GM12874 (cell line): ENCODE data around the gene SOX18.

Experiments
- TF ChIP-seq, protein P1 (sequence below): IDR thresholded peaks from 2 replicates; pipeline ENCODE4 v1.5.1; 2011; ENCODE audit warnings: low read depth, mild to moderate bottlenecking, control low read depth, low read length, moderate library complexity; ENCODE audit not compliant: insufficient read depth

Gene SOX18

DNA sequence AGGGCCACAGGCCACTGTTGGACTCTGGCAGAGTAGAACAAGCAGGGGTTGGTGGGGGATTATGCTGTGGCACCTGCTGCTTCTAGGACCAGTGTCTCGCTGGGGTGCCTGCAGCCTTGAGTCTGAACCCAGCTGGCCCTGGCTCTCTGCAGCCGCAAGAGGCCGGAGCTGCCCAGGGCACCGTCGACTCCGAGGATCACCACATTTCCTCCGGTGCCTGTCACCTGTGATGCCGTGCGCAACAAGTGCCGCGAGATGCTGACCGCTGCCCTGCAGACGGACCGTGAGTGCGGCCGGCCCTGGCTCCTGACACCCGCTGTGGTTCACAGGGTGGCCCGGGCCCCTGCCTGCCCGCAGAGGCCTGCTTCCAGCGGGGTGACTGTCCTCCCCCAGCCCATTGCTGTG lies 19.8 kb upstream of the SOX18 start:
- TF ChIP-seq, protein P1, sequence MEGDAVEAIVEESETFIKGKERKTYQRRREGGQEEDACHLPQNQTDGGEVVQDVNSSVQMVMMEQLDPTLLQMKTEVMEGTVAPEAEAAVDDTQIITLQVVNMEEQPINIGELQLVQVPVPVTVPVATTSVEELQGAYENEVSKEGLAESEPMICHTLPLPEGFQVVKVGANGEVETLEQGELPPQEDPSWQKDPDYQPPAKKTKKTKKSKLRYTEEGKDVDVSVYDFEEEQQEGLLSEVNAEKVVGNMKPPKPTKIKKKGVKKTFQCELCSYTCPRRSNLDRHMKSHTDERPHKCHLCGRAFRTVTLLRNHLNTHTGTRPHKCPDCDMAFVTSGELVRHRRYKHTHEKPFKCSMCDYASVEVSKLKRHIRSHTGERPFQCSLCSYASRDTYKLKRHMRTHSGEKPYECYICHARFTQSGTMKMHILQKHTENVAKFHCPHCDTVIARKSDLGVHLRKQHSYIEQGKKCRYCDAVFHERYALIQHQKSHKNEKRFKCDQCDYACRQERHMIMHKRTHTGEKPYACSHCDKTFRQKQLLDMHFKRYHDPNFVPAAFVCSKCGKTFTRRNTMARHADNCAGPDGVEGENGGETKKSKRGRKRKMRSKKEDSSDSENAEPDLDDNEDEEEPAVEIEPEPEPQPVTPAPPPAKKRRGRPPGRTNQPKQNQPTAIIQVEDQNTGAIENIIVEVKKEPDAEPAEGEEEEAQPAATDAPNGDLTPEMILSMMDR: no peak

DNA sequence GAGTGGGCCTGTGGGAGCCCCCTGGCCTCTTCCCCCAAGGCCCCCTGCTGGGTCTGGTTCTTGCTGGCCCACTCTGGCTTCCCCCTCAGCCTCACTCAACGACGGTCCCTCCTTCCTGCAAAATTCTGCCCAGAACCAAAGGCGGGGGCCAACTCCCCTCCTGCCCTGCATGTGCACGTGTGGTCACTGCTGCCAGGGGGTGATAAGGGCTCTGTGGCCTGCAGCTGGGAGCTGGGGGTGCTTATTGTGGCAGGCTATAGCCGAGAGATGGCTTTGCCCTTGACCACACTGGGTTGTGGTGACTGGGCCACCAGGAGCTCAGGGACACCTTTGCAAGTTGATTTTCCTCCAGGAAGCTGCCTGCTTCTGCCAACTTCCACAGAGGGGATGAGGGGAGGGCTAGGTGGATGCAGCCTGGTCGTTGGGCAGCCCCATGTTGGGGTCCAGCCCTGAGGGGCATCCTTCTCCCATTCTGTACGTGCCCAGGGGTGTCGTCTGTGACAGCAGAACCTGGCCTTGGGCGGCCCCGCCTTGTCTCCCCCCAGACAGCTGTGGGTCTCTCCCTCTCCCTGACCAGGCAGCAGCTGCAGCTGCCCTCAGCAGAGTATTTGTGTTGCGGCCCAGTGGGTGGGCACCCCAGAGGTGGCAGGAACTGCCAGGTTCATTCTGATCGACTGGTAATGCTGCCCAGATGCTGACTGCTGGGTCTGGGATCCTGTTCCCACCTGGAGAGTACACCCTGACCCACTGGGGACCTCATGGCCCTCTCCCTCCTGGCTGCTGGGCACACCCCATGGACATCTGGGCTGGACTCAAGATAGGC lies 19.2 kb upstream of the SOX18 start:
- TF ChIP-seq, protein P1: no peak

DNA sequence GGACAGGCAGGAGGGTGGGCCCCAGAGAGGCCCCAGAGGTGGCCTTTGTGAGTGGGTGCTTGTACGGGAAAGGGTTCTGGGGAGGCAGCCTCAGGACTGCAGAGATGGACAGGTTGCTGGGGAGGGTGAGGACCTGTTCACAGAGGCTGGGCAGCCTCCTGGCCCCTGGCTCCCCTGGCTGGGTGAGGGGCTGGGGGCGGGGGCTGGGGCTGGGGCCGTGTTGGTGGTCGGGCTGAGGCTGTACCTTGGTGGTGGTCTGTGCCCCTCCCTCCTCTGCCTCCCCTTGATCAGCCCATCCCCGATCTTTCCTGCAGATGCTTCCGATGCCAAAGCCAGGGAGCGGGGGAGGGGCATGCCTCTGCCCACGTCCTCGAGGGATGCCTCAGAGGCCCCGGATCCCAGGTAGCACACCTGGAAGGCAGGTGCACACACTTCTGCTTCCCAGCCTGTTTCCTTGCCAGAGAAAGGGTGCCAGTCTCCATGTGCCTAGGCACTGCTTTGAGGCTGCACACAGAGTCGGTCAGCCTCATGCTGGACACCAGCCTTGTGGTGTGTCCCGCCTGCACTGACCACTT lies 18.4 kb upstream of the SOX18 start:
- TF ChIP-seq, protein P1: no peak

DNA sequence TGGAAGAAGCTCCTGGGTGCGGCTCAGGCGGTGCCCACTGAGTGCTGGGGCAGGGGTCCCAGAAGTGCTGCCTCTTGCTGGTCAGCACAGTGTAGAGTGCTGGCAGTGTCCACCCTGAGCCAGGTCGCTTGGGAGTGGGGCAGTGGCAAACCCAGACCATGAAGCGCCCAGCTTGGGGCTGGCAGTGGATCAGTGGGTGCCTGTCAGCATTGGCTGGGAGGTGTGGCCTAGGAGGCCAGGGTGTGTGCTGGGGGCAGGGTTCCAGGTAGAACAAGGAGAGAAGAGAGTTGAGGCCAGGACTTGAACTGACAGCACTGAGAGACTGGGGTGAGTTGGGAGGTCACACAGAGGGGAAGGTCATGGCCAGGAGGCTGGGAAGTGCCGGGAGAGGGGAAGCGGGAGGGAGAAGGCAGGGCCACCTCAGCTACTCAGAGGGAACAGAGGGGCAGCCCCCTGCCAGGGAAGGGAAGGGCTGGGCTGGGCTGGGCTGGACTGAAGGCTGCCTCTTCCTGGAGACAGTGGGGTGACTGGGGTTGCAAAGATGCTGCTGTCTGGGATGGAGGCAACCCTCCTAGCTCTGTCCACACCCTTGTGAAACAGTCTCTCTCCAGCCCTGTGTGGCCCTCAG lies 17.7 kb upstream of the SOX18 start:
- TF ChIP-seq, protein P1: no peak

DNA sequence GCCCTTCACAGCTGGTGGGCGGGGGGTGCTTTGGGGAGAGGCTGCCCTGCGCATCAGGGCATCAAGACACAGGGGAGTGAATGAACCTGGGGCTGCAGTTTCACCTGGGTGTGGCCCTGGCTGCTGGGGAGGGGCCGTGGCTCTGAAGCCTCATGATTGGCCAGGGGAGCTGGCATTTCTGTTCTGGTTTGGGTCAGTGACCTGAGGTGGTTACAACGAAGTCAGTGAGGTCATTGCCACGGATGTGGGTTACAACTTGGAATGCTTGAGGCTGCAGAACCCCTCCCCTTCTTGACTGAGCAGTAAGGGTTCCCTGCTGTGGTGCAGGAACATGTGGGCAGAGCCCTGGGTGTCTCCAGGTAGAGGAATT lies 16.5 kb upstream of the SOX18 start:
- TF ChIP-seq, protein P1: no peak

DNA sequence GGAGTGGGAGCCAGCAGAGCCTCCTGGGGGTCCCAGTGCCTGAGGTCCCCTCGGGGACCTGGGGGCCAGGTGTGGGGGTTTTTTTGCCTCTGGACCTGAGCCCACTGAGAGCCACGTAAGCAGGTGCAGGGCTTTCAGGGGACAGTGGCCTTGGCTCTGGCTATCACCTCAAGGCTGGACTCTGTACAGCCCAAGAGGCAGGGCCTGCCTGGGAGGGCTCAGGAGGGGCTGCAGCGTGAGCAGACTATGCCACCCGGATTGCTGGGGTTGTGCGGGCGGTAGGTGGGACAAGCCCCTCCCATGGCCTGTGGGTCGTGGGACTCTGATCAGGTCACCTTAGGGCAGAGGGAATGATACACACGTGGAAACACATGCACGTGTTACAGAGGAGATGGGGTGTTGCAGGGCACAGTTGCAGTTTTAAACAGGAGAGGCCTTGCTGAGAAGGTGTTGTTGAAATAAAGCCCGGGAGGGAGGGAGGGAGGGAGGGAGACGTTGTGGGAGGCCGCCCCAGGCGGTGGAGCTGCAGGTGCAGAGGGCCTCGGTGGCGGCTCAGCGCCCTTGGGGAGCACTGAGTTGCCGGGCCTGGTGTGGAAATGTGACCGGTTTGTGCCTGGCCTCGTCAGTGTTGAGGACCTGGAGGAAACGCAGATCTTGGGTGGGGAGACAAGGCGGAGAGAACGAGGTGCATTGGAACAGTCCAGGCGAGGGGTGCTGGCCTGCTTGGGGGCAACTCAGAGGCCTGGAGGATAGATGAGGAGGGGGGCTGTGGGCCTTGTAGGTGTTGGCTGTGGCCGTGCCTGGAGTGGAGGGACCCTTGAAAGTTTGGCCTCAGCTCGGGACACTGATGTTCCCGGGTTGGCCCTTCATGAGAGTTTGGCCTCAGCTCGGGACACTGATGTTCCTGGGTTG lies 15.9 kb upstream of the SOX18 start:
- TF ChIP-seq, protein P1: no peak
